ENCODE data around the gene LIPT2.
"Not testable (repeated sequence)": the region's sequence is repeated elsewhere in the genome, so short reads cannot be mapped to it uniquely, and the experiment has no call there.

- not testable (repeated sequence) for TF ChIP-seq POLR2A, EP300, POLR2AphosphoS5 (IDR thresholded peaks at IDR 0.05)
- TF ChIP-seq, protein P1, sequence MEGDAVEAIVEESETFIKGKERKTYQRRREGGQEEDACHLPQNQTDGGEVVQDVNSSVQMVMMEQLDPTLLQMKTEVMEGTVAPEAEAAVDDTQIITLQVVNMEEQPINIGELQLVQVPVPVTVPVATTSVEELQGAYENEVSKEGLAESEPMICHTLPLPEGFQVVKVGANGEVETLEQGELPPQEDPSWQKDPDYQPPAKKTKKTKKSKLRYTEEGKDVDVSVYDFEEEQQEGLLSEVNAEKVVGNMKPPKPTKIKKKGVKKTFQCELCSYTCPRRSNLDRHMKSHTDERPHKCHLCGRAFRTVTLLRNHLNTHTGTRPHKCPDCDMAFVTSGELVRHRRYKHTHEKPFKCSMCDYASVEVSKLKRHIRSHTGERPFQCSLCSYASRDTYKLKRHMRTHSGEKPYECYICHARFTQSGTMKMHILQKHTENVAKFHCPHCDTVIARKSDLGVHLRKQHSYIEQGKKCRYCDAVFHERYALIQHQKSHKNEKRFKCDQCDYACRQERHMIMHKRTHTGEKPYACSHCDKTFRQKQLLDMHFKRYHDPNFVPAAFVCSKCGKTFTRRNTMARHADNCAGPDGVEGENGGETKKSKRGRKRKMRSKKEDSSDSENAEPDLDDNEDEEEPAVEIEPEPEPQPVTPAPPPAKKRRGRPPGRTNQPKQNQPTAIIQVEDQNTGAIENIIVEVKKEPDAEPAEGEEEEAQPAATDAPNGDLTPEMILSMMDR (IDR thresholded peaks at IDR 0.05), result not testable (repeated sequence)
These were observed 41.4 kb upstream of the LIPT2 start for GRCh38 chr11:74534946-74535275.

All from sigmoid colon (tissue), 4 donors.